Breast epithelium (tissue), 3 donors: Measurements from ENCODE around the gene NRP1.

Experiments used
- CTCF ChIP-seq, 3 donors: fragments of 450-650 bp; IDR thresholded peaks; one replicate each; pipeline ENCODE4 v1.5.1; 2016 to 2017; ENCODE audit warnings: antibody characterized with exemption in 3 of 3, mild to moderate bottlenecking in 3 of 3, moderate library complexity in 3 of 3
- POLR2A ChIP-seq: fragments of 450-650 bp; IDR thresholded peaks from one replicate; pipeline ENCODE4 v1.6.1; 2016; ENCODE audit warnings: antibody characterized with exemption, mild to moderate bottlenecking, moderate library complexity

- TF ChIP-seq CTCF (IDR thresholded peaks at IDR 0.05) (no peak), POLR2A (no peak)
Measured at GRCh38 chr10:33152750-33153149, 181.7 kb downstream of the NRP1 start.
